Measurements from ENCODE around the gene BRIP1.

Gene BRIP1

GRCh38 chr17:61803216-61803615 lies 60.1 kb downstream of the BRIP1 start:
- H3K27ac ChIP-seq: no peak overlapping the region
- H3K9me3 ChIP-seq (ENCODE audit: control insufficient read depth, low read length): no peaks in the 10 kb centered on the region
- H2AFZ ChIP-seq: no peak overlapping the region
- H3K79me2 ChIP-seq: no peaks in the 10 kb centered on the region
- H3K4me3 ChIP-seq (ENCODE audit: low read depth, low read length): no peak overlapping the region
- no peaks in the 10 kb centered on the region for H3K4me1 ChIP-seq
- no peak overlapping the region for H3K9ac ChIP-seq
- no peak for TF ChIP-seq CTCF (IDR thresholded peaks at IDR 0.05)
- no peak overlapping the region for H3K4me2 ChIP-seq (ENCODE audit: low read length)
- no peaks in the 10 kb centered on the region for H3K36me3 ChIP-seq (ENCODE audit: control insufficient read depth, insufficient read depth, low read length)
- no peaks in the 10 kb centered on the region for H3K27me3 ChIP-seq (ENCODE audit: control insufficient read depth, insufficient read depth, low read length)

- Histone ChIP-seq H3K4me2 (ENCODE audit: low read length) (no peak overlapping the region), H3K27me3 (ENCODE audit: control insufficient read depth, insufficient read depth, low read length) (no peaks in the 10 kb centered on the region), H3K36me3 (ENCODE audit: control insufficient read depth, insufficient read depth, low read length) (no peaks in the 10 kb centered on the region), H3K9ac (no peak overlapping the region), H3K9me3 (ENCODE audit: control insufficient read depth, low read length) (no peaks in the 10 kb centered on the region), H2AFZ (no peak overlapping the region), H3K27ac (no peak overlapping the region), H3K79me2 (no peaks in the 10 kb centered on the region), H3K4me1 (no peaks in the 10 kb centered on the region), H3K4me3 (ENCODE audit: low read depth, low read length) (no peak overlapping the region)
- no peak for TF ChIP-seq CTCF (IDR thresholded peaks at IDR 0.05)
Measured at GRCh38 chr17:61799812-61800484, 63.4 kb downstream of the BRIP1 start.

- H3K9ac ChIP-seq: no peak overlapping the region
- TF ChIP-seq CTCF (IDR thresholded peaks at IDR 0.05): no peak
Measured at GRCh38 chr17:61797283-61797682, 66.0 kb downstream of the BRIP1 start.

GRCh38 chr17:61795546-61795945 lies 67.8 kb downstream of the BRIP1 start:
- H3K36me3 ChIP-seq (ENCODE audit: control insufficient read depth, insufficient read depth, low read length): no peaks in the 10 kb centered on the region
- H3K27me3 ChIP-seq (ENCODE audit: control insufficient read depth, insufficient read depth, low read length): no peaks in the 10 kb centered on the region
- no peaks in the 10 kb centered on the region for H3K4me1 ChIP-seq
- TF ChIP-seq CTCF (IDR thresholded peaks at IDR 0.05): no peak
- no peak overlapping the region for H3K9ac ChIP-seq
- no peak overlapping the region for H3K27ac ChIP-seq
- H3K4me2 ChIP-seq (ENCODE audit: low read length): no peak overlapping the region
- H2AFZ ChIP-seq: no peak overlapping the region
- H3K9me3 ChIP-seq (ENCODE audit: control insufficient read depth, low read length): no peaks in the 10 kb centered on the region
- no peak overlapping the region for H3K4me3 ChIP-seq (ENCODE audit: low read depth, low read length)
- H3K79me2 ChIP-seq: no peaks in the 10 kb centered on the region

More at GRCh38 chr17:61797283-61797682, 66.0 kb downstream of the BRIP1 start:
- no peaks in the 10 kb centered on the region for H3K36me3 ChIP-seq (ENCODE audit: control insufficient read depth, insufficient read depth, low read length)
- H3K79me2 ChIP-seq: no peaks in the 10 kb centered on the region
- H3K4me1 ChIP-seq: no peaks in the 10 kb centered on the region
- H3K4me2 ChIP-seq (ENCODE audit: low read length): no peak overlapping the region
- no peak overlapping the region for H3K4me3 ChIP-seq (ENCODE audit: low read depth, low read length)
- H3K27ac ChIP-seq: no peak overlapping the region
- no peaks in the 10 kb centered on the region for H3K27me3 ChIP-seq (ENCODE audit: control insufficient read depth, insufficient read depth, low read length)
- no peak overlapping the region for H2AFZ ChIP-seq
- no peaks in the 10 kb centered on the region for H3K9me3 ChIP-seq (ENCODE audit: control insufficient read depth, low read length)

GRCh38 chr17:61794792-61795191 lies 68.5 kb downstream of the BRIP1 start:
- Histone ChIP-seq H3K4me2 (ENCODE audit: low read length) (no peak overlapping the region), H3K9me3 (ENCODE audit: control insufficient read depth, low read length) (no peaks in the 10 kb centered on the region), H3K27me3 (ENCODE audit: control insufficient read depth, insufficient read depth, low read length) (no peaks in the 10 kb centered on the region), H2AFZ (no peak overlapping the region), H3K36me3 (ENCODE audit: control insufficient read depth, insufficient read depth, low read length) (no peaks in the 10 kb centered on the region), H3K9ac (no peak overlapping the region), H3K27ac (no peak overlapping the region), H3K4me1 (no peaks in the 10 kb centered on the region), H3K79me2 (no peaks in the 10 kb centered on the region), H3K4me3 (ENCODE audit: low read depth, low read length) (no peak overlapping the region)
- TF ChIP-seq CTCF (IDR thresholded peaks at IDR 0.05): no peak
